Heart right ventricle (tissue), 16 donors: ENCODE data around the gene NF2. TPM values are rescaled to one million over a fixed set of nuclear protein-coding genes. Genes with fewer than 3 reads are reported as not detected.
A peak's percentile ranks its signal among the peaks of the same experiment; 100 is the strongest.

Experiments used
- ATAC-seq, 8 donors: fragments of 200-7000 bp; cut with Tn5 transposase; one replicate each; pipeline ENCODE4 v1.9.1; 2020; ENCODE audit warnings: mild to moderate bottlenecking in 8 of 8, moderate library complexity in 8 of 8, moderate number of reproducible peaks in 1 of 8
- DNase-seq, 2 donors: peaks; one replicate each; pipeline ENCODE4 v3.0.0-alpha.2; 2020
- H3K27ac ChIP-seq, 10 donors: fragments of 200-600 bp; sonication (generic) in 2 of 10; one replicate each; pipeline versions ENCODE4 v1.5.0 to v1.8.0; 2020 to 2022; ENCODE audit warnings: mild to moderate bottlenecking in 3 of 10
- H3K27me3 ChIP-seq, 7 donors: fragments of 200-600 bp; one replicate each; pipeline ENCODE4 v1.8.0; 2021 to 2022; ENCODE audit warnings: mild to moderate bottlenecking in 2 of 7
- H3K36me3 ChIP-seq, 9 donors: fragments of 200-600 bp; sonication (generic) in 1 of 9; one replicate each; pipeline versions ENCODE4 v1.5.0 to v1.8.0; 2020 to 2022; ENCODE audit warnings: mild to moderate bottlenecking in 2 of 9
- H3K4me1 ChIP-seq, 9 donors: fragments of 200-600 bp; sonication (generic) in 1 of 9; one replicate each; pipeline versions ENCODE4 v1.5.0 to v1.8.0; 2020 to 2022; ENCODE audit warnings: mild to moderate bottlenecking in 4 of 9
- H3K4me3 ChIP-seq, 10 donors: fragments of 200-600 bp; sonication (generic) in 2 of 10; one replicate each; pipeline versions ENCODE4 v1.5.0 to v1.8.0; 2020 to 2022; ENCODE audit warnings: mild to moderate bottlenecking in 7 of 10, moderate library complexity in 2 of 10
- H3K9me3 ChIP-seq, 11 donors: fragments of 200-600 bp in 10 of 11; sonication (generic) in 2 of 11; one replicate each; pipeline versions ENCODE4 v1.5.0 to v1.8.0; 2013 to 2022; ENCODE audit warnings: mild to moderate bottlenecking in 2 of 11, control low read depth in 1 of 11, moderate library complexity in 1 of 11
- CTCF ChIP-seq, 9 donors: fragments of 200-600 bp; sonication (generic) in 2 of 9; IDR thresholded peaks; one replicate each; pipeline versions ENCODE4 v1.5.0 to v1.8.0; 2021 to 2022; ENCODE audit warnings: antibody characterized with exemption in 9 of 9, mild to moderate bottlenecking in 5 of 9, moderate library complexity in 1 of 9
- WGBS, 2 donors: extraction: QIAGEN DNeasy Blood & Tissue Kit; methylation state at CpG; one replicate each; pipeline ENCODE4 v1.1.7; 2013; ENCODE audit warnings: inconsistent platforms in 1 of 2; 5-methylcytosine and 5-hydroxymethylcytosine counted together
- intact Hi-C, 10 donors: fragments of 100-400 bp; cut with DNase I; formaldehyde crosslinking; loops; one replicate each; pipeline versions ENCODE4 v1.11.1 to v1.14.2; 2022
- polyA plus RNA-seq, 2 donors: library from polyadenylated mRNA; stranded (reverse); fragments of 200-250 nt; gene quantifications; one replicate each; pipeline ENCODE4 v1.2.3, GENCODE V29; 2013
- total RNA-seq, 10 donors: library from RNA; stranded (reverse); fragmentation: NEBNext Ultra II Directional in 3 of 10; extraction: Animal tissue kit (Norgen Biotek cat#: 25700) in 3 of 10; gene quantifications; one replicate each; pipeline versions ENCODE4 v1.2.1 to v1.2.4, GENCODE V29; 2021 to 2023
- donor health status: Arrhythmogenic right ventricular cardiomyopathy.
- donor health status: ischemic (EF 13 %, LVEDD 7.1; RV severe dilation, severe dysfunction).
- donor health status: healthy with polysubstance abuse.
- donor health status: DM: no; HTN: yes; CAD: no.
- donor health status: DM: no; HTN: no; CAD: no.
- donor health status: ischemic (EF 25% LVEDD 6.9; RV normal size, moderate dysfunction).
- donor health status: ischemic (EF 25% LVEDD 5.7; RV mildly dilated, moderate dysfunction).
- donor health status: healthy.
- donor health status: DM: yes; HTN: yes; CAD: no.
- donor health status: Ischemic cardiomyopathy.
- donor health status: ischemic (EF 35%, LVEDD 5.7; RV mildly dilated, moderate dysfunction).
- donor health status: nonischemic (EF 11% LVEDD 7.7; RV severe dilation, severe dysfunction).
- donor health status: DM: yes; HTN: yes; CAD: no.
- donor health status: PGD.
- donor health status: ischemic (EF 29% LVEDD 5.4; RV normal size, mild dysfunction).
- donor health status: nonischemic (EF 23%, LVEDD 6.1; RV moderate dilation, normal function).

The NF2 gene
- total and polyA plus RNA-seq, 12 donors = 9.7 to 59.4 (median 43.8) TPM

- peaks cover 0 to 79% (median 11%) of the 10 kb centered on the region in 9 donors for H3K36me3 ChIP-seq
- H3K27me3 ChIP-seq = no peaks in the 10 kb centered on the region
- peak in 6 of 8 donors; percentile 65 to 79 (median 73) for ATAC-seq
- peak; percentile 34 to 77 (median 72) for TF ChIP-seq CTCF (IDR thresholded peaks at IDR 0.05)
- WGBS, 2 donors = 31 to 36% methylated on average over 8 of the region's 8 CpGs
- H3K9me3 ChIP-seq = no peaks in the 10 kb centered on the region
- DNase-seq = peak; percentile 43 to 51
- intact Hi-C loops = loop anchor here in 8 of 10 donors (1.0 to 10.0 kb wide), 8 partner anchors 65 to 399 kb away; partner anchors contain the start of gene HORMAD2 (in 1 of the 8)
- H3K4me1 ChIP-seq = no peaks in the 10 kb centered on the region
- H3K27ac ChIP-seq = no peak overlapping the region
- no peak overlapping the region for H3K4me3 ChIP-seq
These were observed 86.4 kb downstream of the NF2 start for GRCh38 chr22:29689880-29690213.

GRCh38 chr22:29690476-29690875 is 87.0 kb downstream of the NF2 start:
- H3K4me1 ChIP-seq = no peaks in the 10 kb centered on the region
- intact Hi-C loops = loop anchor here in 6 of 10 donors (2.0 to 10.0 kb wide), 6 partner anchors 314 to 398 kb away; partner anchors contain the start of gene HORMAD2 (in 1 of the 6)
- ATAC-seq (no peak), DNase-seq (no peak)
- WGBS, 2 donors = 80 to 82% methylated on average over 9 of the region's 9 CpGs
- H3K36me3 ChIP-seq = peaks cover 0 to 79% (median 17%) of the 10 kb centered on the region in 9 donors
- no peak overlapping the region for H3K27ac ChIP-seq
- H3K27me3 ChIP-seq = no peaks in the 10 kb centered on the region
- no peaks in the 10 kb centered on the region for H3K9me3 ChIP-seq
- no peak for TF ChIP-seq CTCF (IDR thresholded peaks at IDR 0.05)
- H3K4me3 ChIP-seq = no peak overlapping the region

GRCh38 chr22:29691636-29692326 is 88.3 kb downstream of the NF2 start:
- Histone ChIP-seq H3K9me3 (no peaks in the 10 kb centered on the region), H3K27ac (no peak overlapping the region), H3K4me1 (no peaks in the 10 kb centered on the region), H3K4me3 (no peak overlapping the region), H3K27me3 (no peaks in the 10 kb centered on the region), H3K36me3 (peaks cover 0 to 76% (median 19%) of the 10 kb centered on the region in 9 donors)
- DNase-seq (no peak), ATAC-seq (no peak)
- 89 to 90% methylated on average over 13 of the region's 13 CpGs for WGBS, 2 donors
- TF ChIP-seq CTCF (IDR thresholded peaks at IDR 0.05) = no peak
- intact Hi-C loops = loop anchor here in 6 of 10 donors (2.0 to 10.0 kb wide), 6 partner anchors 313 to 397 kb away; partner anchors contain the start of gene HORMAD2 (in 1 of the 6)

GRCh38 chr22:29692327-29692640 is 88.9 kb downstream of the NF2 start:
- H3K4me3 ChIP-seq = no peak overlapping the region
- no peak overlapping the region for H3K27ac ChIP-seq
- no peaks in the 10 kb centered on the region for H3K4me1 ChIP-seq
- ATAC-seq (no peak), DNase-seq (no peak)
- TF ChIP-seq CTCF (IDR thresholded peaks at IDR 0.05) = no peak
- intact Hi-C loops = loop anchor here in 5 of 10 donors (5.0 to 10.0 kb wide), 5 partner anchors 313 to 395 kb away; partner anchors contain the start of gene HORMAD2 (in 1 of the 5)
- H3K27me3 ChIP-seq = no peaks in the 10 kb centered on the region
- no peaks in the 10 kb centered on the region for H3K9me3 ChIP-seq
- H3K36me3 ChIP-seq = peaks cover 0 to 75% (median 14%) of the 10 kb centered on the region in 9 donors
- WGBS, 2 donors = 54 to 67% methylated on average over 4 of the region's 4 CpGs
